PC-9 (cell line): ENCODE results near the gene ANKRD37. TPM values are rescaled to one million over a fixed set of nuclear protein-coding genes. Genes with fewer than 3 reads are reported as not detected.

Experiments used
- BruUV-seq: library from RNA; stranded (reverse); fragments of 400-500 nt; replicated peaks from 2 replicates; lab custom pipeline; 2021; lab: Mats Ljungman, UMichigan
- CTCF ChIA-PET: fragments of 300-600 bp; sonication (Branson Sonifier 250); formaldehyde crosslinking; loops from one replicate; lab custom pipeline; 2022; ENCODE audit warnings: antibody characterized with exemption; lab: Charles Lee
- POLR2A ChIA-PET: fragments of 300-600 bp; sonication (Branson Sonifier 250); formaldehyde crosslinking; loops from one replicate; lab custom pipeline; 2022; ENCODE audit warnings: antibody characterized with exemption; ENCODE audit not compliant: unreplicated experiment; lab: Charles Lee
- DNase-seq, 2 experiments: peaks; one replicate each; pipeline versions ENCODE4 v3.0.0 to v3.0.0-alpha.2; 2015 to 2022; ENCODE audit warnings: mixed read lengths in 1 of 2
- H2AFZ ChIP-seq: fragments of 200-600 bp; sonication (generic); 2 replicates; pipeline ENCODE4 v1.8.1; 2017; ENCODE audit warnings: antibody characterized with exemption
- H3F3A ChIP-seq: fragments of 200-600 bp; sonication (generic); 2 replicates; pipeline ENCODE4 v1.8.1; 2017; ENCODE audit warnings: antibody characterized with exemption, mild to moderate bottlenecking, low read depth; ENCODE audit not compliant: insufficient read depth
- H3K27ac ChIP-seq: fragments of 200-600 bp; sonication (generic); 2 replicates; pipeline ENCODE4 v1.6.1; 2016; ENCODE audit warnings: mixed run types
- H3K27me3 ChIP-seq: fragments of 200-600 bp; sonication (generic); 2 replicates; pipeline ENCODE4 v1.6.1; 2016; ENCODE audit warnings: low read depth, mixed run types; ENCODE audit not compliant: insufficient read depth
- H3K36me3 ChIP-seq: fragments of 200-600 bp; sonication (generic); 2 replicates; pipeline ENCODE4 v1.6.1; 2016; ENCODE audit warnings: low read depth, mixed run types
- H3K4me1 ChIP-seq: fragments of 200-600 bp; sonication (generic); replicated peaks from 2 replicates; pipeline ENCODE4 v1.6.1; 2016; ENCODE audit warnings: mixed run types; ENCODE audit not compliant: insufficient read depth
- H3K4me2 ChIP-seq: fragments of 200-600 bp; sonication (generic); 2 replicates; pipeline ENCODE4 v1.6.1; 2017; ENCODE audit warnings: mixed run types
- H3K4me3 ChIP-seq: fragments of 200-600 bp; sonication (generic); 2 replicates; pipeline ENCODE4 v1.6.1; 2016; ENCODE audit warnings: mixed run types
- H3K79me2 ChIP-seq: fragments of 200-600 bp; sonication (generic); 2 replicates; pipeline ENCODE4 v1.6.1; 2017; ENCODE audit warnings: low read depth, mixed run types
- H3K9me2 ChIP-seq: fragments of 200-600 bp; sonication (generic); 2 replicates; pipeline ENCODE4 v1.8.1; 2017; ENCODE audit warnings: mild to moderate bottlenecking; ENCODE audit not compliant: insufficient read depth
- H3K9me3 ChIP-seq: fragments of 200-600 bp; sonication (generic); 2 replicates; pipeline ENCODE4 v1.8.1; 2016; ENCODE audit warnings: low read depth; ENCODE audit not compliant: insufficient read depth
- H4K20me1 ChIP-seq: fragments of 200-600 bp; sonication (generic); 2 replicates; pipeline ENCODE4 v1.8.1; 2017; ENCODE audit not compliant: insufficient read depth
- CTCF ChIP-seq: fragments of 200-600 bp; sonication (generic); conservative IDR thresholded peaks from 2 replicates; pipeline ENCODE4 v1.6.1; 2017; ENCODE audit warnings: mixed run types, antibody characterized with exemption, mild to moderate bottlenecking, moderate library complexity
- EZH2 ChIP-seq: fragments of 200-600 bp; sonication (generic); IDR thresholded peaks from 2 replicates; pipeline ENCODE4 v1.8.0; 2017; ENCODE audit warnings: antibody characterized with exemption, low read depth
- intact Hi-C: fragments of 100-400 bp; cut with micrococcal nuclease; formaldehyde crosslinking; loops from one replicate; pipeline ENCODE4 v1.10.0; 2022; ENCODE audit not compliant: unreplicated experiment
- total RNA-seq: library from RNA; stranded (reverse); gene quantifications from 2 replicates; pipeline ENCODE4 v1.2.3, GENCODE V29; 2021

Gene ANKRD37
- total RNA-seq, 1 experiment from 2014 or later = 4.2 TPM

GRCh38 chr4:185408432-185408831, 11.8 kb downstream of the ANKRD37 start:
- Histone ChIP-seq H3K4me1 (no peaks in the 10 kb centered on the region), H3K27me3 (no peaks in the 10 kb centered on the region), H4K20me1 (no peaks in the 10 kb centered on the region), H3F3A (no peaks in the 10 kb centered on the region), H3K4me2 (no peak overlapping the region), H3K27ac (no peak overlapping the region), H3K4me3 (no peak overlapping the region), H3K79me2 (no peaks in the 10 kb centered on the region), H3K9me2 (no peaks in the 10 kb centered on the region), H2AFZ (no peak overlapping the region), H3K9me3 (no peaks in the 10 kb centered on the region), H3K36me3 (no peaks in the 10 kb centered on the region)
- CTCF ChIA-PET = no interaction called here
- DNase-seq = no peak
- TF ChIP-seq CTCF (no peak), EZH2 (no peak)
- BruUV-seq = no TSS peak
- POLR2A ChIA-PET = no interaction called here
- intact Hi-C loops = no loop called here

GRCh38 chr4:185411849-185412248, 15.2 kb downstream of the ANKRD37 start:
- DNase-seq = no peak
- ChIA-PET CTCF (no interaction called here), POLR2A (no interaction called here)
- Histone ChIP-seq H2AFZ (no peak overlapping the region), H3K36me3 (no peaks in the 10 kb centered on the region), H3K79me2 (no peaks in the 10 kb centered on the region), H3K9me2 (no peaks in the 10 kb centered on the region), H3F3A (no peaks in the 10 kb centered on the region), H4K20me1 (no peaks in the 10 kb centered on the region), H3K4me1 (no peaks in the 10 kb centered on the region), H3K4me2 (no peak overlapping the region), H3K27me3 (no peaks in the 10 kb centered on the region), H3K4me3 (no peak overlapping the region), H3K9me3 (no peaks in the 10 kb centered on the region), H3K27ac (no peak overlapping the region)
- intact Hi-C loops = no loop called here
- BruUV-seq = no TSS peak
- no peak for TF ChIP-seq CTCF

- intact Hi-C loops = no loop called here
- CTCF ChIA-PET = no interaction called here
- Histone ChIP-seq H3K4me2 (no peak overlapping the region), H3K36me3 (no peaks in the 10 kb centered on the region), H4K20me1 (no peaks in the 10 kb centered on the region), H3K9me2 (no peaks in the 10 kb centered on the region), H3K79me2 (no peaks in the 10 kb centered on the region), H3K9me3 (no peaks in the 10 kb centered on the region), H3F3A (no peaks in the 10 kb centered on the region), H2AFZ (no peak overlapping the region), H3K4me3 (no peak overlapping the region), H3K27ac (no peak overlapping the region), H3K4me1 (no peaks in the 10 kb centered on the region), H3K27me3 (no peaks in the 10 kb centered on the region)
- no TSS peak for BruUV-seq
- no peak for DNase-seq
- TF ChIP-seq EZH2 = no peak
- TF ChIP-seq CTCF = no peak
- POLR2A ChIA-PET = no interaction called here
Observed at GRCh38 chr4:185412412-185412811, 15.8 kb downstream of the ANKRD37 start.
